HG03520 (cell line): ENCODE measurements around the gene SLC1A1.

Experiments
- ATAC-seq: cut with Tn5 transposase; IDR thresholded peaks from one replicate; pipeline ENCODE4 v1.9.1; 2021; ENCODE audit warnings: mild to moderate bottlenecking, moderate library complexity; ENCODE audit not compliant: unreplicated experiment

SLC1A1 gene

GRCh38 chr9:4489919-4490704 lies at the start of gene SLC1A1:
TSS of gene SLC1A1 (plus strand) at chr9:4490468. CDS start at chr9:4490680, 212 bp downstream.
- peak; percentile 59 for ATAC-seq

GRCh38 chr9:4442806-4443205 lies 47.5 kb upstream of the SLC1A1 start:
- no peak for ATAC-seq

GRCh38 chr9:4443439-4443838 lies 46.8 kb upstream of the SLC1A1 start:
- ATAC-seq = no peak

- ATAC-seq = no peak
These were observed 28.8 kb upstream of the SLC1A1 start for GRCh38 chr9:4461437-4461836.

GRCh38 chr9:4463824-4464223 lies 26.4 kb upstream of the SLC1A1 start:
- no peak for ATAC-seq

GRCh38 chr9:4464911-4465513 lies 25.3 kb upstream of the SLC1A1 start:
- ATAC-seq = peak; percentile 95

- ATAC-seq = no peak
These were observed 24.4 kb upstream of the SLC1A1 start for GRCh38 chr9:4465910-4466309.

- no peak for ATAC-seq
These were observed 15.0 kb upstream of the SLC1A1 start for GRCh38 chr9:4475301-4475700.

GRCh38 chr9:4486176-4486575 lies 4.1 kb upstream of the SLC1A1 start:
- ATAC-seq = no peak

- peak; percentile 0 for ATAC-seq
These were observed 728 bp upstream of the SLC1A1 start for GRCh38 chr9:4489562-4489918.

- no peak for ATAC-seq
These were observed 697 bp downstream of the SLC1A1 start for GRCh38 chr9:4490705-4491625.

- ATAC-seq = no peak
These were observed 1.3 kb downstream of the SLC1A1 start for GRCh38 chr9:4491626-4491975.

- ATAC-seq = no peak
These were observed 4.1 kb downstream of the SLC1A1 start for GRCh38 chr9:4494332-4494731.

- no peak for ATAC-seq
These were observed 4.5 kb downstream of the SLC1A1 start for GRCh38 chr9:4494806-4495205.

GRCh38 chr9:4495537-4495936 lies 5.3 kb downstream of the SLC1A1 start:
- no peak for ATAC-seq

- ATAC-seq = no peak
These were observed 6.2 kb downstream of the SLC1A1 start for GRCh38 chr9:4496497-4496896.

- ATAC-seq = no peak
These were observed 7.1 kb downstream of the SLC1A1 start for GRCh38 chr9:4497395-4497794.

GRCh38 chr9:4497855-4498254 lies 7.6 kb downstream of the SLC1A1 start:
- ATAC-seq = no peak

GRCh38 chr9:4499917-4500316 lies 9.6 kb downstream of the SLC1A1 start:
- ATAC-seq = no peak

- ATAC-seq = no peak
These were observed 10.9 kb downstream of the SLC1A1 start for GRCh38 chr9:4501147-4501507.

GRCh38 chr9:4502444-4502843 lies 12.2 kb downstream of the SLC1A1 start:
- no peak for ATAC-seq

- ATAC-seq = no peak
These were observed 12.8 kb downstream of the SLC1A1 start for GRCh38 chr9:4503103-4503502.
